ENCODE results near the gene DNAJC3. TPM values are rescaled to one million over a fixed set of nuclear protein-coding genes. Genes with fewer than 3 reads are reported as not detected.

DNAJC3 gene
- polyA plus RNA-seq, 1 donor (not counting 4 experiments of a cell fraction or from before 2014, with no cell fraction given): 23.8 TPM

DNA sequence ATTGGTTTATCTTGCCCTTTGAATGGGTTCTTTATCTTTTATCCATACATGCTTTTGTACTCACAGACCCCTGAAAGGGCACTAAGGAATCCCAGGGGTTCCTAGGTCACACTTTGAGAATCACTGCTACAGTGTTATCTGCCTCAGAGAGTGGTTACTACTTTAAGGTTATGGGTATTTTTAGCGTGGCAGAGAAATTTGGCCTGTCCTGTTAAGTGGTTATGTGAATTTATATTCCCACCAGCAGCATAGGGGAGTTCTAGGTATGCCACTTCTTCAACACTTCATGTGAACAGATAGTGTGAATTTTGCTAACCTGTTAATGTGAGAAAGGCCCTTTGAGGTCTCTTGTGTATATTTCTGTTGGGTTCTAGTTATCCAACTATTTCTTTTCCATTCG lies 75.7 kb downstream of the DNAJC3 start:
- Histone ChIP-seq H3K79me2 (ENCODE audit: control insufficient read depth, insufficient read depth, low read length) (peaks cover 27% of the 10 kb centered on the region), H3K4me2 (ENCODE audit: control insufficient read depth, extremely low read depth, insufficient read depth, low read depth, low read length) (no peak overlapping the region), H3K27ac (ENCODE audit: control insufficient read depth, insufficient read depth, low read length) (no peak overlapping the region), H4K20me1 (ENCODE audit: control insufficient read depth, extremely low read depth, insufficient read depth, low read length) (no peaks in the 10 kb centered on the region), H2AFZ (ENCODE audit: control insufficient read depth, low read length) (no peak overlapping the region), H3K36me3 (ENCODE audit: control insufficient read depth in 2 of 2, extremely low read depth in 1 of 2, insufficient read depth in 2 of 2, low read length in 2 of 2) (peaks cover 0 to under 1% of the 10 kb centered on the region in 2 experiments), H3K4me1 (ENCODE audit: control insufficient read depth, extremely low read depth, insufficient read depth, low read length) (peaks cover 13% of the 10 kb centered on the region), H3K9me3 (ENCODE audit: control insufficient read depth, low read depth, low read length) (no peaks in the 10 kb centered on the region), H3K9ac (ENCODE audit: control insufficient read depth, extremely low read depth, insufficient read depth, low read length) (no peak overlapping the region), H3K27me3 (ENCODE audit: control insufficient read depth, extremely low read depth, insufficient read depth, low read length) (no peaks in the 10 kb centered on the region), H3K4me3 (ENCODE audit: control insufficient read depth in 2 of 3, extremely low read depth in 1 of 3, insufficient read depth in 2 of 3, low read depth in 1 of 3, low read length in 3 of 3) (no peak overlapping the region), H3K9me1 (ENCODE audit: control insufficient read depth, extremely low read depth, insufficient read depth, low read length) (no peaks in the 10 kb centered on the region)
- dilution Hi-C loops (cut with MboI; ENCODE audit: extremely low pct_ligation_motif_present, low sequenced_read_pairs): no loop called here
- DNase-seq (ENCODE audit: low read depth, low spot score) (no peak), FAIRE-seq (peak; percentile 20)
- TF ChIP-seq CTCF (optimal IDR thresholded peaks at IDR 0.05 in 1 of 3, IDR thresholded peaks at IDR 0.05 in 1 of 3, conservative IDR thresholded peaks at IDR 0.05 in 1 of 3; ENCODE audit: extremely low read depth in 1 of 3, insufficient read depth in 2 of 3, low read length in 3 of 3): no peak
- TF ChIP-seq EZH2 (IDR thresholded peaks at IDR 0.05; ENCODE audit: low read length): no peak

DNA sequence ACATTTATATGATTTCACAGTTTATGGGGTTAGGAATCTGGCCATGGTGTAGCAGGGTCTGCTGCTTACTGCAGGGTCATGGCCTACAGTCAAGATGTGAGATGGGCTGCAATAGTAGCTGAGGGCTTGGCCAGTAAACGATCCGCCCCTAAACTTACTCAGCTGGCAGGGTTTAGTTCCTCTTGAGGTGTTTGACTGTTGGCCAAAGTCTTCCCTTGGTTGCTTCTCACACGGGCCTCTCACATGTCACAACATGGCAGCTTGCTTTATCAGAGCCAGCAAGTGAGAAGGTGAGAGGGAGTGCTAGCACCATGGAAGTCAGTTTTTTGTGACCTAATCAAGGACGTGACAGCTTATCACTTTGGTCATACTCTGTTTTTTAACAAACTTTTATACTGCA lies 77.1 kb downstream of the DNAJC3 start:
- H3K36me3 ChIP-seq (ENCODE audit: control insufficient read depth in 2 of 2, extremely low read depth in 1 of 2, insufficient read depth in 2 of 2, low read length in 2 of 2): peaks cover 0 to 1% of the 10 kb centered on the region in 2 experiments
- FAIRE-seq (peak; percentile 90), DNase-seq (ENCODE audit: low read depth, low spot score) (no peak)
- H3K9me3 ChIP-seq (ENCODE audit: control insufficient read depth, low read depth, low read length): no peaks in the 10 kb centered on the region
- H3K4me3 ChIP-seq (ENCODE audit: control insufficient read depth in 2 of 3, extremely low read depth in 1 of 3, insufficient read depth in 2 of 3, low read depth in 1 of 3, low read length in 3 of 3): no peak overlapping the region
- H4K20me1 ChIP-seq (ENCODE audit: control insufficient read depth, extremely low read depth, insufficient read depth, low read length): no peaks in the 10 kb centered on the region
- H3K27me3 ChIP-seq (ENCODE audit: control insufficient read depth, extremely low read depth, insufficient read depth, low read length): no peaks in the 10 kb centered on the region
- dilution Hi-C loops (cut with MboI; ENCODE audit: extremely low pct_ligation_motif_present, low sequenced_read_pairs): no loop called here
- no peak overlapping the region for H3K27ac ChIP-seq (ENCODE audit: control insufficient read depth, insufficient read depth, low read length)
- H3K4me1 ChIP-seq (ENCODE audit: control insufficient read depth, extremely low read depth, insufficient read depth, low read length): peaks cover 6% of the 10 kb centered on the region
- no peak overlapping the region for H2AFZ ChIP-seq (ENCODE audit: control insufficient read depth, low read length)
- H3K79me2 ChIP-seq (ENCODE audit: control insufficient read depth, insufficient read depth, low read length): peaks cover 27% of the 10 kb centered on the region
- no peak overlapping the region for H3K9ac ChIP-seq (ENCODE audit: control insufficient read depth, extremely low read depth, insufficient read depth, low read length)
- H3K9me1 ChIP-seq (ENCODE audit: control insufficient read depth, extremely low read depth, insufficient read depth, low read length): no peaks in the 10 kb centered on the region
- peak overlapping the region; percentile 8 for H3K4me2 ChIP-seq (ENCODE audit: control insufficient read depth, extremely low read depth, insufficient read depth, low read depth, low read length)
- TF ChIP-seq EZH2 (IDR thresholded peaks at IDR 0.05; ENCODE audit: low read length) (no peak), CTCF (optimal IDR thresholded peaks at IDR 0.05 in 1 of 3, IDR thresholded peaks at IDR 0.05 in 1 of 3, conservative IDR thresholded peaks at IDR 0.05 in 1 of 3; ENCODE audit: extremely low read depth in 1 of 3, insufficient read depth in 2 of 3, low read length in 3 of 3) (no peak)
